ENCODE measurements around the gene RTL5. TPM values are rescaled to one million over a fixed set of nuclear protein-coding genes. Genes with fewer than 3 reads are reported as not detected.

The RTL5 gene
- total and polyA plus RNA-seq, 10 of the 15 experiments (the other 5 are each of a cell fraction or from before 2014, with no cell fraction given) = under 0.01 to 0.10 (median 0.03) TPM; not detected in 5

GRCh38 chrX:72137846-72138495 is 6.3 kb upstream of the RTL5 start:
- H3K36me3 ChIP-seq (ENCODE audit: control insufficient read depth in 2 of 2, insufficient read depth in 2 of 2, low read length in 1 of 2) = no peaks in the 10 kb centered on the region
- no peaks in the 10 kb centered on the region for H3K79me2 ChIP-seq (ENCODE audit: control insufficient read depth, insufficient read depth, low read length)
- TF ChIP-seq ZNF217 (IDR thresholded peaks at IDR 0.05) (no peak), MYB (IDR thresholded peaks at IDR 0.05; ENCODE audit: borderline replicate concordance, low read depth, low read length) (no peak), TCF12 (IDR thresholded peaks at IDR 0.05; ENCODE audit: low read depth, low read length) (no peak), ZBED1 (IDR thresholded peaks at IDR 0.05; ENCODE audit: borderline replicate concordance) (no peak), MTA2 (IDR thresholded peaks at IDR 0.05; ENCODE audit: low read depth) (no peak)
- H3K4me2 ChIP-seq (ENCODE audit: control insufficient read depth, insufficient read depth) = no peak overlapping the region
- H3K9me3 ChIP-seq (replicated peaks; ENCODE audit: control insufficient read depth, insufficient read depth, low read length) = no peaks in the 10 kb centered on the region
- peaks cover 14% of the 10 kb centered on the region for H3K4me1 ChIP-seq (ENCODE audit: control insufficient read depth, insufficient read depth, low read length)
- ATAC-seq (no peak), FAIRE-seq (no peak), DNase-seq (ENCODE audit: low read depth, low spot score) (no peak)
- ChIA-PET POLR2A (no interaction called here), SMC1A (ENCODE audit: uncharacterized antibody, unreplicated experiment) (no interaction called here), RAD21 (ENCODE audit: unreplicated experiment) (no interaction called here), CTCF (no interaction called here)
- H2AFZ ChIP-seq (ENCODE audit: control insufficient read depth, low read depth, low read length) = no peak overlapping the region
- in situ Hi-C loops (cut with MboI) (no loop called here), intact Hi-C loops (cut with micrococcal nuclease; ENCODE audit: unreplicated experiment) (no loop called here)
- no peak overlapping the region for H3K9ac ChIP-seq (ENCODE audit: control insufficient read depth, insufficient read depth, low read length)
- H3K27ac ChIP-seq (ENCODE audit: control insufficient read depth, insufficient read depth) = no peak overlapping the region
- no peak overlapping the region for H3K4me3 ChIP-seq
- no peaks in the 10 kb centered on the region for H4K20me1 ChIP-seq (ENCODE audit: control insufficient read depth, insufficient read depth)
- peaks cover 0 to 1% of the 10 kb centered on the region in 2 experiments; a peak in 2 of 4 replicates for H3K27me3 ChIP-seq (replicated peaks in 1 of 2; ENCODE audit: control insufficient read depth in 2 of 2, insufficient read depth in 2 of 2, low read length in 1 of 2)
- no TSS peak for BruUV-seq (replicated peaks)
- 48% methylated on average over 9 of the region's 9 CpGs for WGBS (ENCODE audit: insufficient coverage, insufficient replicate concordance, low lambda C conversion rate, missing lambda C conversion rate)

- Histone ChIP-seq H2AFZ (ENCODE audit: control insufficient read depth, low read depth, low read length) (no peak overlapping the region), H3K4me1 (ENCODE audit: control insufficient read depth, insufficient read depth, low read length) (no peaks in the 10 kb centered on the region), H3K36me3 (ENCODE audit: control insufficient read depth in 2 of 2, insufficient read depth in 2 of 2, low read length in 1 of 2) (no peaks in the 10 kb centered on the region), H3K79me2 (ENCODE audit: control insufficient read depth, insufficient read depth, low read length) (no peaks in the 10 kb centered on the region), H3K9ac (ENCODE audit: control insufficient read depth, insufficient read depth, low read length) (no peak overlapping the region), H3K9me3 (replicated peaks; ENCODE audit: control insufficient read depth, insufficient read depth, low read length) (no peaks in the 10 kb centered on the region; the same call in 2 of the 3 replicates), H3K4me2 (ENCODE audit: control insufficient read depth, insufficient read depth) (no peak overlapping the region), H3K27me3 (replicated peaks in 1 of 2; ENCODE audit: control insufficient read depth in 2 of 2, insufficient read depth in 2 of 2, low read length in 1 of 2) (peaks cover 0 to 8% of the 10 kb centered on the region in 2 experiments; a peak in 3 of 4 replicates), H3K27ac (ENCODE audit: control insufficient read depth, insufficient read depth) (no peak overlapping the region), H3K4me3 (no peak overlapping the region), H4K20me1 (ENCODE audit: control insufficient read depth, insufficient read depth) (no peaks in the 10 kb centered on the region)
- intact Hi-C loops (cut with micrococcal nuclease; ENCODE audit: unreplicated experiment) (no loop called here), in situ Hi-C loops (cut with MboI) (no loop called here)
- RAD21 ChIA-PET (ENCODE audit: unreplicated experiment) = no interaction called here
- no TSS peak for BruUV-seq (replicated peaks)
- no peak for FAIRE-seq
- SMC1A ChIA-PET (ENCODE audit: uncharacterized antibody, unreplicated experiment) = no interaction called here
- CTCF ChIA-PET = no interaction called here
- POLR2A ChIA-PET = no interaction called here
- no peak for ATAC-seq
- no peak for DNase-seq (ENCODE audit: low read depth, low spot score)
- 52% methylated on average over 11 of the region's 11 CpGs for whole genome bisulfite sequencing (ENCODE audit: insufficient coverage, insufficient replicate concordance, low lambda C conversion rate, missing lambda C conversion rate)
- no peak for TF ChIP-seq CEBPB (IDR thresholded peaks at IDR 0.05; ENCODE audit: borderline replicate concordance in 1 of 2, low read depth in 2 of 2, low read length in 2 of 2)
- TF ChIP-seq TCF7 (IDR thresholded peaks at IDR 0.05; ENCODE audit: borderline replicate concordance) = no peak
- no peak for TF ChIP-seq ZNF24 (IDR thresholded peaks at IDR 0.05)
- no peak for TF ChIP-seq SKIL (IDR thresholded peaks at IDR 0.05; ENCODE audit: low read depth, poor library complexity, severe bottlenecking)
- TF ChIP-seq EED (IDR thresholded peaks at IDR 0.05; ENCODE audit: low read depth) = no peak
- no peak for TF ChIP-seq MLLT1 (IDR thresholded peaks at IDR 0.05)
- no peak for TF ChIP-seq E2F4 (IDR thresholded peaks at IDR 0.05; ENCODE audit: low read depth, low read length)
These were observed 2.3 kb upstream of the RTL5 start for GRCh38 chrX:72133851-72134546.

Measured in GM12878 (cell line).